Sigmoid colon (tissue), 7 donors: ENCODE measurements around the gene SLC9B2. TPM values are rescaled to one million over a fixed set of nuclear protein-coding genes. Genes with fewer than 3 reads are reported as not detected.
A peak's percentile ranks its signal among the peaks of the same experiment; 100 is the strongest.

Source experiments
- DNase-seq: peaks from one replicate; pipeline ENCODE4 v3.0.0-alpha.2; 2019
- H3K27ac ChIP-seq, 4 donors: fragments of 200-600 bp; sonication (generic); one replicate each; pipeline ENCODE4 v1.5.1; 2016 to 2019; ENCODE audit warnings: mild to moderate bottlenecking in 1 of 4
- H3K27me3 ChIP-seq, 3 donors: fragments of 200-600 bp; sonication (generic); one replicate each; pipeline ENCODE4 v1.5.1; 2019; ENCODE audit warnings: mild to moderate bottlenecking in 1 of 3
- H3K36me3 ChIP-seq, 4 donors: fragments of 200-600 bp; sonication (generic); one replicate each; pipeline ENCODE4 v1.5.1; 2016 to 2019
- H3K4me1 ChIP-seq, 4 donors: fragments of 200-600 bp; sonication (generic); one replicate each; pipeline ENCODE4 v1.5.1; 2017 to 2019
- H3K4me3 ChIP-seq, 4 donors: fragments of 200-600 bp; sonication (generic); one replicate each; pipeline ENCODE4 v1.5.1; 2017 to 2019; ENCODE audit warnings: mild to moderate bottlenecking in 2 of 4, moderate library complexity in 1 of 4
- H3K9me3 ChIP-seq, 4 donors: fragments of 200-600 bp in 3 of 4; sonication (generic) in 3 of 4; one replicate each; pipeline versions ENCODE4 v1.5.1 to v1.6.1; 2013 to 2019
- CTCF ChIP-seq, 4 experiments: fragments of 450-650 bp in 3 of 4; fragments of 200-600 bp in 1 of 4; IDR thresholded peaks; one replicate each; pipeline ENCODE4 v1.5.1; 2016 to 2019; ENCODE audit warnings: antibody characterized with exemption in 4 of 4, mild to moderate bottlenecking in 3 of 4, moderate library complexity in 2 of 4
- EP300 ChIP-seq, 4 donors: sonication (generic); formaldehyde crosslinking; IDR thresholded peaks; one replicate each; pipeline ENCODE4 v1.6.1; 2017; ENCODE audit warnings: antibody characterized with exemption in 4 of 4
- POLR2A ChIP-seq, 2 donors: fragments of 450-650 bp; IDR thresholded peaks; one replicate each; pipeline ENCODE4 v1.6.1; 2016; ENCODE audit warnings: antibody characterized with exemption in 2 of 2, mild to moderate bottlenecking in 2 of 2, moderate library complexity in 2 of 2
- POLR2AphosphoS5 ChIP-seq, 4 donors: sonication (generic); formaldehyde crosslinking; IDR thresholded peaks; one replicate each; pipeline ENCODE4 v1.6.1; 2017; ENCODE audit warnings: antibody characterized with exemption in 4 of 4
- WGBS, 2 donors: extraction: QIAGEN DNeasy Blood & Tissue Kit; methylation state at CpG; one replicate each; pipeline ENCODE4 v1.1.7; 2013; 5-methylcytosine and 5-hydroxymethylcytosine counted together
- intact Hi-C: fragments of 100-400 bp; cut with DNase I; formaldehyde crosslinking; loops from one replicate; pipeline ENCODE4 v1.15.1; 2023
- polyA plus RNA-seq, 3 donors: library from polyadenylated mRNA; stranded (reverse); fragments of 200-250 nt; gene quantifications; one replicate each; pipeline ENCODE4 v1.2.3, GENCODE V29; 2013
- total RNA-seq, 4 donors: library from RNA; depleted of rRNA; stranded (reverse); fragments of >200 nt; gene quantifications; one replicate each; pipeline ENCODE4 v1.1.0, GENCODE V29; 2016
- donor health status: healthy with polysubstance abuse.
- donor health status: Bipolar disorder and iron deficiency.
- donor health status: healthy.

Gene SLC9B2
- total and polyA plus RNA-seq, 7 donors: 1.4 to 40.9 (median 10.3) TPM

DNA sequence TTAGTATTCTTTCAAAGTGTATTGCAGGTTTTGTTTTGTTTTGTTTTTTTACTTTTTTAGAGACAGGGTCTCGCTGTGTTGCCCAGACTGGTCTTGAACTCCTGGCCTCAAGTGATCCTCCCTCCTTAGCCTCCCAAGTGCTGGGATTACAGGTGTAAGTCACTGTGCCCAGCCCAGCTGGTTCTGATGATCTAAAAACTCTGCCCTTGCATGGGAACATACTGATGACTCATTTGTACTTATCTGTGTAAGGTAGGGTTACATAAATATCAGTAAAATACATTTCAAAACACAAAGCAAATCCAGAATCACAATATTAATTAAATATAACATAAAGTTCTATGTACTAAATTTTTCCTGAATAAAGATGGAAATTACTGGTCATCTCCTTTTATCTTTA is 49.7 kb downstream of the SLC9B2 start:
- DNase-seq: no peak
- TF ChIP-seq EP300 (IDR thresholded peaks at IDR 0.05): no peak
- no peak for TF ChIP-seq POLR2A (IDR thresholded peaks at IDR 0.05)
- no peak for TF ChIP-seq POLR2AphosphoS5 (IDR thresholded peaks at IDR 0.05)
- TF ChIP-seq CTCF (IDR thresholded peaks at IDR 0.05): no peak
- intact Hi-C loops: no loop called here
- WGBS, 2 donors: 92 to 94% methylated on average over 1 of the region's 1 CpG
- H3K27ac ChIP-seq: no peak overlapping the region
- H3K9me3 ChIP-seq: no peaks in the 10 kb centered on the region
- H3K27me3 ChIP-seq: no peaks in the 10 kb centered on the region
- H3K4me1 ChIP-seq: no peaks in the 10 kb centered on the region
- H3K36me3 ChIP-seq: peaks cover 0 to 17% (median 0%) of the 10 kb centered on the region in 4 donors
- no peak overlapping the region for H3K4me3 ChIP-seq

DNA sequence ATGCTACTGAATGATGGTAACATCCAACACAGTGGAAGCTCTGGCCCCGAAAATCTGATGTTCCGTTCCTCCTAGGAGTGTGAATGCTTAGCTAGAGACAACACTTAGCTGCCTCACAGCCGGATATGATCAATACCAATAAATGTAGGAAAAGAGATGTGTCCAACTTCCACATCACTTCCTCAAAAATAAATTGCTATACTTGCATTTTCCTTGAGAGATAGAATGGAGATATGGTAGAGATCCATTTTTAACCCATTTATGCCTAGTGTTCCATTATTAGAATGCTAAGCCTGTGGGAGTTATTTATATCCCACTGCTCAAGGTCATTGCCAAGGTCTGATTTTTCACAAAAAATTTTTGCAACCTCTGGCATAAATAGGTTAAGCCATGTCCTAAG is 51.6 kb downstream of the SLC9B2 start:
- WGBS, 2 donors: 95% methylated on average over 3 of the region's 3 CpGs
- DNase-seq: no peak
- intact Hi-C loops: loop anchor here (5.0 kb wide), 1 partner anchor 52 kb away; the partner anchor contains the start of gene SLC9B2
- Histone ChIP-seq H3K27ac (no peak overlapping the region), H3K9me3 (no peaks in the 10 kb centered on the region), H3K4me1 (peaks cover 0 to 4% (median 0%) of the 10 kb centered on the region in 4 donors), H3K36me3 (peaks cover 0 to under 1% (median 0%) of the 10 kb centered on the region in 4 donors), H3K27me3 (no peaks in the 10 kb centered on the region), H3K4me3 (no peak overlapping the region)
- no peak for TF ChIP-seq EP300 (IDR thresholded peaks at IDR 0.05)
- TF ChIP-seq POLR2A (IDR thresholded peaks at IDR 0.05): no peak
- no peak for TF ChIP-seq CTCF (IDR thresholded peaks at IDR 0.05)
- TF ChIP-seq POLR2AphosphoS5 (IDR thresholded peaks at IDR 0.05): no peak

DNA sequence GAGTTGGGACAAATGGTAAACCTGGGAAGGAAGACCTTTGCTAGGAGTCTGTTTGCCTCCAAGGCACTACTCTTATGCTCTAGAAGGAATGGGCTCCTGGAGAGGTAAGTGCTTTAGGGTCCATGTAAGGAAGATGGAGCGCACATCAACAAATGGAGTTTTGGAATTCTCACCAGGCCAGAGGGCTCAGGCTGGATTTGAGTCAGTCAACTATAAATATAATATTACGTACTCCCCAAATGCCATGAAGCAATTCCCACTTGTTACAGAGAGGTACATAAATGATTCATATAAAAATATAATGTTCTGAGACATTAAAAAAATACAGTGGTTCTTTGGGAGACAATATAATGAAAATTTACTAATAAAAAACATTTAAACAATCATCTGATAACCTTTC is 55.4 kb downstream of the SLC9B2 start:
- Histone ChIP-seq H3K36me3 (no peaks in the 10 kb centered on the region), H3K4me1 (peaks cover 0 to 13% (median 9%) of the 10 kb centered on the region in 4 donors), H3K9me3 (no peaks in the 10 kb centered on the region), H3K27ac (peak overlapping the region in 2 of 4 donors; percentile 10 to 89), H3K27me3 (no peaks in the 10 kb centered on the region), H3K4me3 (no peak overlapping the region)
- WGBS, 2 donors: 98 to 99% methylated on average over 2 of the region's 2 CpGs
- TF ChIP-seq POLR2AphosphoS5 (IDR thresholded peaks at IDR 0.05): no peak
- TF ChIP-seq EP300 (IDR thresholded peaks at IDR 0.05): no peak
- no peak for TF ChIP-seq POLR2A (IDR thresholded peaks at IDR 0.05)
- no peak for TF ChIP-seq CTCF (IDR thresholded peaks at IDR 0.05)
- no peak for DNase-seq
- intact Hi-C loops: loop anchor here (5.0 kb wide), 1 partner anchor 56 kb away; the partner anchor contains the start of gene SLC9B2

DNA sequence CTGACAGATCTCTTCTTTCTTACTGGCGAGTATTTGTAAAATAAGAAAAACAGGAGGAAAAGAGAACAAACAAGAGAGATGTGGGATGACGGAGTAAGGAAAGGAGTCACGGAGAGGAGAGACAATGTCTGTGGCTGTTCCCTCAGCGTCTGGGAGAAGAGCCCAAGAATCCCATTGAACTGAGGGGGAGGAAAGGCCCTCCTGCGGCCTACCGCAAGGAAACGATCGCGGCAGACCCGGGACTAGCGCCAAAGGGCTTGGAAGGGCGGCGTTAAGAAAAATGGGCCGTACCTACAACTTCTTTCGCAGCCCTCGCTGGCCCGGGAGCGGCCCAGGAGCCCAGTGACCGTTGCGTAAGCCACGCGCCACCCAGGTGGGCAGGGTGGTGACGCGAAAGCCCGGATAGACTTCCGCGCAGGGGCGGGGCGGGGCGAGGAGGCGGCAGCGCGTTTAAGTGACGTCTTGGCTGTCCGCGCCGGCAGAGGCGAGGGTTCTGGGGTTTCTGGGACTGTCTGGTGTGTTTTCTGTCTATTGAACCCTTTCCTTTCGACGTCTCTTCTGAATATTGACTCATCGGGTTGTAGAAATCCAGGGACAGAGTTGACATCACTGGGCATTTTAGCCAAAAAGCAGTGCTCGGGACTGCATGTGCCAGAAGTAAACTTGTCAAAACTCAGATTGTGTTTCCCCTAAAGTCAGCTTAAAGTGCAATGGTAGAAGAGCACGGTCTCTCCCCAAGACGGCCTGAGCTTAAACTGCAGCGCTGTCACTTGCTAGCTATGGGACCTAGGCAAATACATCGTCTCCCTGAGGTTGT is 57.0 kb downstream of the SLC9B2 start, which contains the start of gene SLC9B1:
Gene SLC9B1 (minus strand): TSS at position 398 of the 817 bp plus-strand sequence. CDS start 27,994 bp downstream, outside the sequence.
- DNase-seq: peak; percentile 99
- H3K27me3 ChIP-seq: no peaks in the 10 kb centered on the region
- intact Hi-C loops: loop anchor here (2.0 to 5.0 kb wide), 6 partner anchors 58 to 587 kb away; partner anchors contain the start of genes BDH2, CISD2, NFKB1 and SLC9B2
- WGBS, 2 donors: 1 to 2% methylated on average over 46 of the region's 46 CpGs
- peaks cover 0 to 13% (median 9%) of the 10 kb centered on the region in 4 donors for H3K4me1 ChIP-seq
- peak within 1 kb of the TSS; percentile 30 to 52 (median 48) for H3K4me3 ChIP-seq
- peak; percentile 78 to 82 for TF ChIP-seq POLR2A (IDR thresholded peaks at IDR 0.05)
- peak; percentile 91 to 97 (median 93) for TF ChIP-seq POLR2AphosphoS5 (IDR thresholded peaks at IDR 0.05)
- TF ChIP-seq CTCF (IDR thresholded peaks at IDR 0.05): no peak
- peak in 3 of 4 donors; percentile 37 to 94 (median 77) for TF ChIP-seq EP300 (IDR thresholded peaks at IDR 0.05)
- H3K27ac ChIP-seq: peak within 1 kb of the TSS; percentile 84 to 89 (median 89)
- H3K9me3 ChIP-seq: no peaks in the 10 kb centered on the region
- no peaks in the 10 kb centered on the region for H3K36me3 ChIP-seq
